IPS DF 4.7 (cell line): ENCODE data around the gene TPX2.
"Not testable (repeated sequence)": the region's sequence is repeated elsewhere in the genome, so short reads cannot be mapped to it uniquely, and the experiment has no call there.

Experiments
- DNase-seq: peaks from one replicate; pipeline ENCODE4 v3.0.0-alpha.2; 2013; ENCODE audit warnings: low spot score; ENCODE audit errors: extremely low read depth

Gene TPX2

DNA sequence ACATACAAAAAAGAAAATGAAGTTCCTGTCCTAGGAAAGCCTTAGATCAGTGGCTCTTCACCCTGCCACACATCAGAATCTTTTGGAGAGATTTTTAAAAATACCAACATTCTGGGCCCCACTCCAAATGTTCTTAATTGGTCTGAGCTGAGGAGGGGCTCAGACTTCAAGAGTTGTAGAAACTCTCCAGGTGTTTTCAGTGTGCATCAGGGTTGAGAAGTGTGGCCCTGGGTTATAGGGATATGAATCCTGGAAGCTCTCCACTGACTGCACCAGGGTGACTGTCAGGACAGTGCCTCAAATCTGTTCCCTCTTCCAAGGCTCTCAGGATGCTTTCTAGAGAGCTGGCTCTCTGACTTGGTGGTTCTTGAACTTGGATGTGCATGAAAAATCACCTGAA lies 74.5 kb downstream of the TPX2 start:
- no peak for DNase-seq

DNA sequence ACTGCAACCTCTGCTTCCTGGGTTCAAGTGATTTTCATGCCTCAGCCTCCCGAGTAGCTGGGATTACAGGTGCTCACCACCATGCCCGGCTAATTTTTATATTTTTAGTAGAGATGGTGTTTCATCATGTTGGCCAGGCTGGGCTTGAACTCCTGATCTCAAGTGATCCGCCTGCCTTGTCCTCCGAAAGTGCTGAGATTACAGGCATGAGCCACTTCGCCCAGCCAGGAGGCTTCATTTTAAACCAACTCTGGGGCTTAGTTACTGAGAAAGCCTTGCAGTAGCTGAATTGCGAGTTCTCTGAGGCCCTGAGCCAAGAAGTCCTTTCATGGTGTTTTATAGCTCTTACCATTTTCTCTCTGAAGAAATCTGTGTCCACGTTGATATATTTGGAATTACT lies 75.1 kb downstream of the TPX2 start:
- not testable (repeated sequence) for DNase-seq

DNA sequence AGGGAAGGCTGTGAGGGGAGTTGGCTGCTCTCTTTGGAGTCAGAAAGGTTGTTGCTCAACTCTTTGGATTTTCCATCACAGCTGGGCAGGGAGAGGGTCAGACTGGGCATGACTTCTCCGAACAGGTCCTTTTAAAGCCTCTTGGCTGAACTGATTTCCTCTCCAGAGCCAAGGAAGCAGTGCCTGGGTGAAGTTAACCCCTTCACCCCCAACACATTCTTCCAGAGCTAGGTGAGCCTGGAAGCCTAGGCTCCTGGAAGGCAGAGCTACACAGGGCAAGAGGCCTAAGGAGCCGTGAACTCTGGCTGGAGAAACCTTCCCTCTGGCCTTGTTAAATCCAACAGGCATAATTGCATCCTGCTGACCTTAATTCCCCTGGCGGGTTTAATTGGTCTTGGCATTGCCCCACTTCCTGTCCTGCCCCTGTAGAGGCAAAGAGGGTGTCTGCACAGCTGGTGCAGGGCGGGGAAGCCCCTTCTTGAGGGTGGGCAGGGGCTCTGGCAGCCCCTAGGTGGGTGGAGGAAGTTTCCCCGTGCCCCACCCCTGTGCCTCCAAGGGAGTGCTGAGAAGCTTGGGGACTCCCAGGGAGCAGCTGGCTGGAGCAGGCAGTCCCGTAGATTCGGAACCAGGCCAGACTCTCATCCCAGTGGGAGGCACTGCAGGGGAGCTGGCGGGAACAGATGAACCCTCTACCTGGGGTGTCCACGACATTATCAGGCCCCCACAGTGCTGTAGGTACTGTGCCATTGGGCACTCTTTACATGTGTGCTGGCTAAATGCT lies 76.5 kb downstream of the TPX2 start:
- no peak for DNase-seq

DNA sequence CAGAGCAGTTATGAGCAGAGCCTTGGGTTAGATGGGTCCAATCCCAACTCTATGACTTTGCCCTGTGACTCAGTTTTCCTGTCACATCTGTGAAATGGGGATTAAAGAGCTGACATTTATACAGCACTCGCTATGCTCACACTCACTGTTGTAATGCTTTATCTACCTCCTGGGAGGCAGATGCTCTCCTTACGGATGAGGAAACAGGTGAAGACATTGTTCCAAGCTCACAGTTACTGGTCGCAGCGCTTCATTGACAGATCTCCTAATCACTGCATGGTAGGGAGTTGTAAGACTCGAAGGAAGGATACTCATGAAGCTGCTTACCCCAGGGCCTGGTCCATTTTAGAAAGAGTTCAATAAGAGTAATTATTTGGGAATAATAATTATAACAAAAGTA lies 77.1 kb downstream of the TPX2 start:
- no peak for DNase-seq

DNA sequence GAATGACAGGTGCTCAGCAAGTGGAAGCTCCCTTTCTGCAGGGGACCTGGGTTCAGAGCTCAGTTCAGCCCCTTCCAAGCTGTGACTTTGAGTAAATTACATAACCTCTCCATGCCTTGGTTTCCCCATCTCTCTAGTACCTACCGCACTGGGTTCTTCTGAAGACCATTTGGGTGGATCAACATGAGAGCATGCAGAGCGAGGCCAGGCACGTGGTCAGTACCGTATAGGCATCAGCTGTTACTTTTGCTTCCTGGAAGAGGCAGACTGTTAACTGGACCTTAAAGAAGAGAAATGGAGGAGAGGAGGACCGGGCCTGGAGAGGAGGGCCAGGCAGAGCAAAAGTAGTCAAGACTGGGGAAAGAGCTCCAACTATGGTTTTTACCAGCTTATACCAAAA lies 78.4 kb downstream of the TPX2 start:
- no peak for DNase-seq

DNA sequence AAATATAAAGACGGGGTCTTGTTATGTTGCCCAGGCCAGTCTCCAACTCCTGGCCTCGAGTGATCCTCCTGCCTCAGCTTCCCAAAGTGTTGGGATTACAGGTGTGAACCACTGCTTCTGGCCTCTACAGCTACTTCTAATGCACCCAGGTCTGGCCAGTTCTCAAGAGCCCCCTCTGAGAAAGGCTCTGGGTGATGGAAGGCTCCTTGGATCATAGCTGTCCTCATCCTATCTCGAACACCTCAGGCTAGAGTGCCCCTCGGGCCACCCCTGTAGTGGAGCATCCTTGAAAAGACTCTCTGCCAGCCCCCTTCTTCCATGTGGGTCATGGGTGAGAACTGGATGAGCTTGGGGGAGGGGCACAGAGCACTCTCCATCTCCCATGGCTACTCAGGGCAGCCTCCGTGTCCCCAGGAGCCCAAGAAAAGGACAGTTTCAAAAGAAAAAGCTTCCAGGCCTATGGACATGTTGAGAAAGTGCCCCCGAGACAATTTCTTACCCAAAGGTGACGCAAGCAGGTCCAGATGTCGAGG lies 79.4 kb downstream of the TPX2 start:
- DNase-seq, result no peak

DNA sequence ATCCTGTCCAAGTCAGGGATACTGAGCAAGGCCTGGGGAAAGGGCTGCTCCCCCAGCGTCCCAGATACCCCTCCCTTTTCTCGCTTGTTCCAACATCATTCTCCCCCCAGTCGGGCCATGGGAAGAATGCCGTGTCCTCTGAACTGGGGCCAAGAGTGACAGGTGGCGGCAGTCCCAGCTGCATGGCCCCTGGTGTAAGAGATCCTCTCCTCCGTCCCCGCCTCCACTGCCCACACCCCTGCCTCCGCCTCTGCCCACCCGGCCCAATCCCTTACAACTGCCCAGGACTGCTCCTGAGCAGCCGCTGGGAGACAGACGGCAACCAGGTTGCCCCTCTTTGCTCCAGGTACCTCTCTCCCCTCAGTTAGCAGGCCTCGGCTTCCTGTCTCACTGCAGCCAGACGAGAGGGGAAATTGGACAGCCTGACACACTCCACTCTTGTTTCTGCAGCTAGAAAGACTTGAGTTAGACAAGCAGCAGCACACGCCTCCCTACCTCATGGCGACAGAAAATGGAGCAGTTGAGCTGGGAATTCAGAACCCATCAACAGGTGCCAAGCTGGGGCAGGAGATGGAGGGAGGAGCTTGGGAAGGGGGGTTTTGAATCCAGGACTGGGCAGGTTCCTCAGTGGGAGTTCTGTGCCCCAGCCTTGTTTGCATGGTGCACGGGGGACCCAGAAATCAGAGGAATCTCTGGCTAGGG lies 80.1 kb downstream of the TPX2 start, which contains the start of gene MYLK2:
Gene MYLK2 (plus strand): TSS at position 274 of the 702 bp plus-strand sequence. CDS start 225 bp downstream, at position 499.
- DNase-seq, result no peak

DNA sequence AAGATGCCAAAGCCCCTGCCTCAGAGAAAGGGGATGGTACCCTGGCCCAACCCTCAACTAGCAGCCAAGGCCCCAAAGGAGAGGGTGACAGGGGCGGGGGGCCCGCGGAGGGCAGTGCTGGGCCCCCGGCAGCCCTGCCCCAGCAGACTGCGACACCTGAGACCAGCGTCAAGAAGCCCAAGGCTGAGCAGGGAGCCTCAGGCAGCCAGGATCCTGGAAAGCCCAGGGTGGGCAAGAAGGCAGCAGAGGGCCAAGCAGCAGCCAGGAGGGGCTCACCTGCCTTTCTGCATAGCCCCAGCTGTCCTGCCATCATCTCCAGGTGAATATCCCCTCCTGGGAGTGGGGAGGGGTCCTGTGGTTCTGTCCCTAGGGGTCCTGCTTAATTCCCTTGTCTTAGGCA lies 81.1 kb downstream of the TPX2 start:
- no peak for DNase-seq

DNA sequence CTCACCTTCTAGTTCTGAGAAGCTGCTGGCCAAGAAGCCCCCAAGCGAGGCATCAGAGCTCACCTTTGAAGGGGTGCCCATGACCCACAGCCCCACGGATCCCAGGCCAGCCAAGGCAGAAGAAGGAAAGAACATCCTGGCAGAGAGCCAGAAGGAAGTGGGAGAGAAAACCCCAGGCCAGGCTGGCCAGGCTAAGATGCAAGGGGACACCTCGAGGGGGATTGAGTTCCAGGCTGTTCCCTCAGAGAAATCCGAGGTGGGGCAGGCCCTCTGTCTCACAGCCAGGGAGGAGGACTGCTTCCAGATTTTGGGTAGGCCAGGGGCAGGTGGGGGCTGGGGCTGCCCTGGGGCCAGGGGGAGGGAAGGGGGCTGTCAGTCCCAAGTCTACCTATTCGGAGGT lies 82.3 kb downstream of the TPX2 start:
- DNase-seq, result no peak

DNA sequence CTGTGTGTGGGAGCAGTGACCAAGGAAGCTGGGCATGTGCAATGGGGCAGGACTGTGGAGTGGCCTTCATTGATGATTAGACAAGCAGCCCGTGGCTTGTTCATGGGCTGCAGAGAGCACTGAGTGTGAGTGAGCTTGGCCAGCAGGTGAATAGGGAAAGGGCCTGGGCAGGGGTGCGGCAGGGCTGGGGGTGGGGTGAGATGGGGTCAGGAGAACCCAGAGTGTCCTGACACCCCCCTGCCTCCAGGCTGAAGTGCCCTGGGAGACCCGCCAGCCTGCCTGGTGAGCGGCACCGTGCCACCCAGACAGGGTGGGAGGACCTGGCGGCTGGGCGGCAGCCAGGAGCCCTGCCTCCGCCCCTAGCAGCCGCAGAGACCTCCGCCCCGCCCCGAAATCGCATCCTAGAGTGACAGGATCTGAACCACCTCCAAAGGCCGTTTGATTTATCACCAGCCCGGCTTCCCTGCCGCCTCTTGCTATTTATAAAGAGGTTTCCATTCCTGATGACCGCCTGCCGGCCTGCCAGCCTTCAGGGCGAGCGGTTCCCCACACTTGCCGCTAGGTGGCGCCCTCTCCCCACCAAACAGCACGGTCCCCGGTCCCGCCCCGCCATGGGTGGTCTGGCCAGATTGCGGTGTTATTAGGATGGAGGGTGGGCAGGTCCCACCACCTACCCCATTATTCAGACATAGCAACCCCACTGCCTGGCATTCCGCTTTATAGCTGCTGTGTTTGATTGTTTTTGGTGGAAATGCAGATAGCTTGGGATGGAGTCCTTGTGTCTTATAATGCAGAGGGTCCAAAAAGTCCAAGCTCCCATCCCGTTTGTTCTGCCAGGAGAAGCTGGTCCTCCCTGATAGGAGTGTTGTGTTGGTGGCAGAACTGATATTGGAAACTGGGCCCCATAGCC lies 83.6 kb downstream of the TPX2 start:
- no peak for DNase-seq

DNA sequence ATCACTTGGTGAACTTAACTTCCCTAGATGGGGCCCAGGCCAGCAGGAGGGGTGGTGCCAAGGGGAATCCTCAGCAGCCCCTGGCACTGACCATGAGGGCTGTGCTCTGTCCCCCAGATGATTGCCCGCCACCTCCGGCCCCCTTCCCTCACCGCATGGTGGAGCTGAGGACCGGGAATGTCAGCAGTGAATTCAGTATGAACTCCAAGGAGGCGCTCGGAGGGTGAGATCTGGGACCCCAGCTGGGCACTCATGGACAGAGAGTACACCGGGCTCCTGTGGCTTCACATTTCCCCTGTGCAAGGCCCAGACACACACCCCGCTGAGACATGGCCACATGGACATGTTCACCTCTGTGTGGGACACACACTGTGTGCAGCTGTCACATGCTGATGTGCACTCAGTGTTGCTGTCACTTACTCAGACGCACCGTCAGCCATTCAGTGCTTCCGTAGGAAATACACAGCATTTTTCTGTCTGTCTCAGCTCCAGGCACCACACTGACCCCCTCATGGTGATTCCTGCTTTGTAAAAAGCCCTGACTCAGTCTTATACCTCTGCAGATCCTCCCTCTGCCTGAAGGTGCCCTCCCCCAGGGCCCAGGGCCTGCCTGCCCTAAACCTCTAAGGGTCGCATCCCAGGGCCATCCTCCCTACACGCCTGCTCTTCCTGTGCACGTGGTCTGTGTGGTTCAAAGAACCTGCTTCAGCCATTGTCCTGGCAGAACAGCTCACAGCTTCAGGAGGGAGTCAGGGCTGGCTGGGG lies 84.5 kb downstream of the TPX2 start:
- DNase-seq, result no peak

DNA sequence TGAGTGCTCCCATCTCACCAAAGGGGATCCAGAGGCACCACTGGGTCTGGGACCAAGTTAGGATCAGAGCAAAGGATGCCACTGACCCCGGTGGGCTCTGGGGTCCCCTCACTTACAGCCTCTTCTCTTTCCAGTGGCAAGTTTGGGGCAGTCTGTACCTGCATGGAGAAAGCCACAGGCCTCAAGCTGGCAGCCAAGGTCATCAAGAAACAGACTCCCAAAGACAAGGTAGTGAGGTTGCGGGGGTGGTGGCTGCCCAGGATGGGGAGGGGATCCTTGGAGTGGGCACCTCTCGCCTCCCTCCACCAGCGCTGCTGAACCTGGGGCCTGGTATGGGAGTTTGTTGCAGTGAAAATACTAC lies 85.0 kb downstream of the TPX2 start:
- no peak for DNase-seq

DNA sequence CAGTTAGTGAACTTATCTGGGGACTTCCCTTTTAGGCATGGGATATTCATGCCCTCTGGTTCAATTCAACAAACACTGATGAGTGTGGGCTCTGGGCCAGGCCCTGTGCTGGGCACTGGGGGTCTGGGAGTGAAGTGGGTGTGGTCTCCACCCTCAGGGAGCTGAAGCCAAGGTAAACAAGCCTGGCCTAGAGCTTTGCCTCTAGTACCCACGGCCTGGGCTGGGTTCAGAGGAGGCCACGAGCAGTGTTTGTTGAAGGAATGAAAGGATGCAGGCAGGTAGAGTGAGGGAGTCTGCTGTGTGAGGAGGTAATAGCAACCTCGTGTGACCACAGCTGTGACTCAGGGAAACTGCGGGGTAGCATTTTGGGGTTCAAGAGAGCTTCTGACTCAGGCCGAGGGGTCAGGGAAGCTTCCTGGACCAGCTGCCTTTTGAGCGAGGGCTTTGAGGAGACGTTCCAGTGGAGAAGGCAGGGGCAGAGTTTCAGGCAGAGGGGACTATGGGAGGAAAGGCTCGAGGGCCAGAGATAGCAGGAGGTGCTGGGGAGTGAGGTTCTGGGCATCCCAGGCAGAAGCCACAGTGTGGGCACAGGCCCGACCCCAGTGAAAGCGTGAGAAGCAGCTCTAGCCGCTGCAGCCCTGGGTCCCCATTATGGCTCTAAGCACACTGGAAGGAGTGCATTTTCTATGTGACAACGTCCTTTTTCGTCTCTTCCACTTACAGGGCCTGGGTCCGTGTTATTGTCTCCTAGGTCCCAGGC lies 85.6 kb downstream of the TPX2 start:
- no peak for DNase-seq

DNA sequence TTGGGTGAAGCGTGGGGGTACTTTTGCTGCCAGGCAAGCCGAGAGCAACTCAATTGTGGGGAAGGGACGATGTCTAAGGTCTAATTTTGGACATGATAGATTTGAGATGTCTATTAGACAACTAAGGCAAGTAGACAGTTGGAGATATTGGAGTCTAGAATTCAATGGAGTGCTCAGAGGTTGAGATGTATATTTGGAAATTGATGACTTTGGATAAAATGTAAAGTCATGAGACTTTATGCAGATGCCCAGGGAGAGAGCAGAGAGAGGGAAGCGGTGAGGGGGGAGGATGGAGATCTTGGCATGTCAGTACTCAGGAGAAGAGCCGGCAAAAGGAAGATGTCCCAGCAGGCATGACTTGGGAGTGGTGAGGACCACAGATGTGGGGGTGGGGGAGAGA lies 87.0 kb downstream of the TPX2 start:
- no peak for DNase-seq

DNA sequence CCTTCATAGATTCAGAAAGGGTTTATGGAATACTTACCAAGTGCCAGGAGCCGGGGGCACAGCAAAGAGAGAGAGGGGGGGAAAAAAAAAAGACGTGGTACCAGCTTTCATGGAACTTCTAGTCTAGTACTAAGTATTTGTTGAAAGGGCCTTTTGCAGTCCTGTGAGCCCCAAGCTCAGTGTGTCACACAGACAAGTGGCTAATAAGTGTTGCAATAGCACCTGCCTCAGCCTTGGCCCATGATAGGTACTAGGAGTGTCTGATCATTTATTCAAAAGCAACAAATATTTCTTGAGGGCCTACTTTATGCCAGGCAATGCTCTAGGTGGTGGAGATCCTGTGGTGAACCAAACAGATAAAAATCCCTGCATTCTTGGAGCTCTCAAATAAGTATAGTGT lies 88.0 kb downstream of the TPX2 start:
- DNase-seq, result no peak

DNA sequence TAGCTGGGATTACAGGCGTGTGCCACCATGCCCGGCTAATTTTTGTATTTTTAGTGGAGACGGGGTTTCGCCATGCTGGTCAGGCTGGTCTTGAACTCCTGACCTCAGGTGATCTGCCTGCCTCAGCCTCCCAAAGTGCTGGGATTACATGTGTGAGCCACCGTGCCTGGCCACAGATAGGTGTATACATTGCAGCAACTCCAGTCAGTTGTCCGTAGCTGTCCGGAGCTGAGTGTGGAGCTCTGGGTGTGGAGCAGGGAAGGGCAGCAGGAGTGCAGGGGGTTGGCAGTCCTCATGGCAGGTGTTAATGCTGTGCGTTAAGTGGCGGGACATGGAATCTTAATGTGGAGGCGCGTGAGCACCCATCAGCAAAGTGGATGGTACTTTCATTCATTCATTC lies 88.9 kb downstream of the TPX2 start:
- not testable (repeated sequence) for DNase-seq

DNA sequence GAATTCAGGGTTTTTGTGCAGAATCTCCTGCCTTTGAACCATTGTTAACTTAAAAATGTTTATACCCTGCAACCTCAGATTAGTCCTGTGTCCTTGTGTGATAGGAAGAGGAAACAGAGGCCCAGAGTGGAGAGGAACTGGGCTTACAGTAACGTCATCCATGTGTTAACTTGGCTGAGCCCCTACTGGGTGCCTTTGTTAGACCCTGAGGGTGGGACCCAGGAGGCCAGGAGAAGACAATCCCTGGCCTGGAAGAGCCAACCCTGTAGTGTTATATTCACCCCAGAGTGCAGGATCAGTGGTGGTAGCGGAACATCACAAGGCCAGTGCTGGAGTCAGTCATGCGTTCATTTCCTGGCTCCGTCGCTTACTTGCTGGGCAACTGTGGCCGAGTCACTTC lies 90.6 kb downstream of the TPX2 start:
- no peak for DNase-seq

DNA sequence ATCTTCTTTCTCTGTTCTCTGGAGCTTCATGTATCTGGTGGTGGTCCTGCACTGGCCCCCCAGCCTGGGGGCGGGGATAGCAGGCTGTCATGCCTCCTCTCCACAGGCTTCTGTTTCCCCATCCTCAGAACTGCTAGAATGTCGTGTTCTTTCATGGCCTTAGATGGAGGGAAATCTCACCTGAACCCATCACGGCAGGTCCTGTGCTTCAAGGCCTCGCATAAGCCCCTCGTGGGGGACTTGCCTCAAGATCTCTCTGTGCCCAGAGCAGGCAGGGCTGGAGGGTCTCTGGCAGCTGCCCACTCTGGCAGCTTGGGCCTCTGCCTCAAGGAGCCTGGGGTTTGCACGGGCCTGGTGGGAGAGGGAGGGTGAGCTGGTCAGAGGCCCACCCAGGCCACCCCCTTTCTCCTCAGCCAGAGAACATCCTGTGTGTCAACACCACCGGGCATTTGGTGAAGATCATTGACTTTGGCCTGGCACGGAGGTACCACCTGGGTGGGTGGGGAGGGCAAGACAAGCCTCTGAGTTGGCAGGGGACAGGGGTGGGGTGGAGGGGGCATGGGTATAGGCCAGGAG lies 91.4 kb downstream of the TPX2 start:
- no peak for DNase-seq

DNA sequence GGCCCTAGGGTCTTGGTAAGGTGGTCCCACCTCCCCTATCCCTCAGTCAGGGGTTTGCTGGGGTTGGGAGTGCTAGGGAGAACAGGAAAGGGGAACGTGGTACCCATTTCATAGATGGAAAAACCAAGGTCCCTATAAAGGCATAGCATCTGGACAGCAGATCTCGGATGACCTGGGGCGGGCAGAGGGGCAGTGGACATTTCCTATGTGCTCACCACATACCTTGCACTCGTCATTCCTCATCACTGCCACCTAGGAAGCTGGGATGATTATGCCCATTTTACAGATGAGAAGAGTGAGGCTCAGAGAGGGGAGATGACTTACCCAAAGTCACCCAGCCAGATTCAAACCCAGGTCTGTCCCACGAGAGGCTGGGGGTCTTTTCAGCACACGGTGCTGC lies 92.1 kb downstream of the TPX2 start:
- DNase-seq, result no peak

DNA sequence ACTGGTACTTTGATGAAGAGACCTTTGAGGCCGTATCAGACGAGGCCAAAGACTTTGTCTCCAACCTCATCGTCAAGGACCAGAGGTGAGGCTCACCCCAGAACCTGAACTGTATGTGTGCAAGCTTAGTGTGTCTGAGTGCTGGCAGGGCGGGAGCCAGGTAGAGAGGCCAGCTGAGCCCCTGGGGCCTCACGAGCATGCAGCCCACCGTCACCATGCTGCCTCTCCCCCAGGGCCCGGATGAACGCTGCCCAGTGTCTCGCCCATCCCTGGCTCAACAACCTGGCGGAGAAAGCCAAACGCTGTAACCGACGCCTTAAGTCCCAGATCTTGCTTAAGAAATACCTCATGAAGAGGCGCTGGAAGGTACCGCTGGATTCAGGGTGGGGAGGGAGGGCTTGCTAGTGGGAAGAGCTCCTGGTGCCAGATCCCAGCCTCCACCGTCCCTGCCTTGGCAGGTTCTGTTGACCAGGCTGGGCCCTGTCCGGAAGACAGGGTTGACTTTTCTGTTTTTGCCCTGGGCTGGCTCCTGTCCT lies 92.7 kb downstream of the TPX2 start:
- DNase-seq, result no peak
